Neural progenitor cell (in vitro differentiated cells): Measurements from ENCODE around the gene CDC42EP5. TPM values are rescaled to one million over a fixed set of nuclear protein-coding genes. Genes with fewer than 3 reads are reported as not detected.
"Not testable (repeated sequence)": the region's sequence is repeated elsewhere in the genome, so short reads cannot be mapped to it uniquely, and the experiment has no call there.

Source experiments
- DNase-seq: peaks from one replicate; pipeline ENCODE4 v3.0.0-alpha.2; 2016; ENCODE audit warnings: low spot score
- H2AFZ ChIP-seq: fragments of 200-600 bp; sonication (generic); replicated peaks from 2 replicates; pipeline ENCODE4 v1.6.1; 2016; ENCODE audit warnings: antibody characterized with exemption
- H3F3A ChIP-seq: fragments of 200-600 bp; sonication (generic); 2 replicates; pipeline ENCODE4 v1.6.1; 2016; ENCODE audit warnings: antibody characterized with exemption, low read depth
- H3K27ac ChIP-seq: fragments of 200-600 bp; sonication (generic); 2 replicates; pipeline ENCODE4 v1.5.1; 2016; ENCODE audit warnings: mild to moderate bottlenecking
- H3K27me3 ChIP-seq: fragments of 200-600 bp; sonication (generic); 2 replicates; pipeline ENCODE4 v1.6.1; 2016; ENCODE audit warnings: mild to moderate bottlenecking, moderate library complexity
- H3K36me3 ChIP-seq: fragments of 200-600 bp; sonication (generic); 2 replicates; pipeline ENCODE4 v1.5.1; 2016
- H3K4me1 ChIP-seq: fragments of 200-600 bp; sonication (generic); 2 replicates; pipeline ENCODE4 v1.6.1; 2016; ENCODE audit warnings: mixed run types
- H3K4me2 ChIP-seq: fragments of 200-600 bp; sonication (generic); 2 replicates; pipeline ENCODE4 v1.6.1; 2016
- H3K4me3 ChIP-seq: fragments of 200-600 bp; sonication (generic); 2 replicates; pipeline ENCODE4 v1.5.1; 2016
- H3K79me2 ChIP-seq: fragments of 200-600 bp; sonication (generic); 2 replicates; pipeline ENCODE4 v1.6.1; 2016; ENCODE audit warnings: low read depth
- H3K9ac ChIP-seq: fragments of 200-600 bp; sonication (generic); 2 replicates; pipeline ENCODE4 v1.6.1; 2016
- H3K9me3 ChIP-seq: fragments of 200-600 bp; sonication (generic); 2 replicates; pipeline ENCODE4 v1.5.1; 2016; ENCODE audit warnings: low read depth
- H4K20me1 ChIP-seq: fragments of 200-600 bp; sonication (generic); 2 replicates; pipeline ENCODE4 v1.6.1; 2016; ENCODE audit warnings: low read depth
- H3K27ac Mint-ChIP-seq: 3 replicates; pipeline ENCODE4 v1.8.0; 2021; ENCODE audit warnings: mixed read lengths
- H3K27me3 Mint-ChIP-seq: 2 replicates; pipeline ENCODE4 v1.8.0; 2022; ENCODE audit warnings: low read depth, mild to moderate bottlenecking, inconsistent platforms, moderate library complexity, mixed read lengths; ENCODE audit not compliant: insufficient read depth
- H3K36me3 Mint-ChIP-seq: 3 replicates; pipeline ENCODE4 v1.8.0; 2021; ENCODE audit warnings: mixed read lengths
- H3K4me1 Mint-ChIP-seq: 3 replicates; pipeline ENCODE4 v1.8.0; 2021; ENCODE audit warnings: mixed read lengths
- H3K4me3 Mint-ChIP-seq: 3 replicates; pipeline ENCODE4 v1.8.0; 2021; ENCODE audit warnings: mild to moderate bottlenecking, moderate library complexity, mixed read lengths
- H3K9me3 Mint-ChIP-seq: 3 replicates; pipeline ENCODE4 v1.8.0; 2020; ENCODE audit warnings: mixed read lengths
- CTCF ChIP-seq: fragments of 200-600 bp; sonication (generic); IDR thresholded peaks from 2 replicates; pipeline ENCODE4 v1.5.1; 2017; ENCODE audit warnings: antibody characterized with exemption, mild to moderate bottlenecking
- EZH2 ChIP-seq: fragments of 200-600 bp; sonication (generic); IDR thresholded peaks from 2 replicates; pipeline ENCODE4 v1.6.1; 2017; ENCODE audit warnings: antibody characterized with exemption, mild to moderate bottlenecking, moderate library complexity
- EZH2phosphoT487 ChIP-seq: fragments of 200-600 bp; sonication (generic); IDR thresholded peaks from 2 replicates; pipeline ENCODE4 v1.6.1; 2017; ENCODE audit warnings: antibody characterized with exemption
- total RNA-seq: library from RNA; depleted of rRNA; stranded (reverse); fragments of >200 nt; gene quantifications from 2 replicates; pipeline ENCODE4 v1.2.3, GENCODE V29; 2015; ENCODE audit warnings: low replicate concordance

CDC42EP5 gene
- total RNA-seq, 1 donor from 2014 or later = not detected

GRCh38 chr19:54469496-54469934 lies 3.6 kb downstream of the CDC42EP5 start:
- peaks cover 14% of the 10 kb centered on the region for H3K27me3 Mint-ChIP-seq
- DNase-seq = no peak

GRCh38 chr19:54466110-54466480 lies 7.0 kb downstream of the CDC42EP5 start:
- Histone ChIP-seq H4K20me1 (peaks cover 17% of the 10 kb centered on the region), H3K27me3 (peaks cover 63% of the 10 kb centered on the region), H3F3A (peaks cover 40% of the 10 kb centered on the region)
- not testable (repeated sequence) for H3K9ac ChIP-seq, H3K36me3 ChIP-seq, H3K4me3 ChIP-seq, H3K27ac Mint-ChIP-seq, H3K9me3 Mint-ChIP-seq, H3K9me3 ChIP-seq, H3K36me3 Mint-ChIP-seq, H3K4me2 ChIP-seq, H3K27ac ChIP-seq, H2AFZ ChIP-seq, DNase-seq, H3K4me1 ChIP-seq, H3K79me2 ChIP-seq
- Mint-ChIP-seq H3K4me1 (peaks cover 25% of the 10 kb centered on the region), H3K27me3 (peaks cover 25% of the 10 kb centered on the region), H3K4me3 (peak overlapping the region; percentile 80)

More at GRCh38 chr19:54469496-54469934, 3.6 kb downstream of the CDC42EP5 start:
- Histone ChIP-seq H3K36me3 (no peaks in the 10 kb centered on the region), H3K27me3 (peaks cover 83% of the 10 kb centered on the region), H3K27ac (no peak overlapping the region), H3K9me3 (no peaks in the 10 kb centered on the region), H3K4me2 (no peak overlapping the region), H4K20me1 (no peaks in the 10 kb centered on the region), H3K4me3 (no peak overlapping the region), H3F3A (peaks cover 10% of the 10 kb centered on the region), H3K9ac (no peak overlapping the region), H3K4me1 (peaks cover 14% of the 10 kb centered on the region), H2AFZ (no peak overlapping the region), H3K79me2 (no peaks in the 10 kb centered on the region)
- Mint-ChIP-seq H3K4me3 (peak overlapping the region; percentile 2), H3K4me1 (peaks cover 23% of the 10 kb centered on the region), H3K36me3 (no peaks in the 10 kb centered on the region), H3K27ac (no peak overlapping the region), H3K9me3 (no peaks in the 10 kb centered on the region)
- TF ChIP-seq CTCF (no peak), EZH2phosphoT487 (no peak)

GRCh38 chr19:54465426-54466109 lies 7.5 kb downstream of the CDC42EP5 start:
- Mint-ChIP-seq H3K4me1 (peaks cover 21% of the 10 kb centered on the region), H3K27ac (no peak overlapping the region)
- peaks cover under 1% of the 10 kb centered on the region for H3K4me1 ChIP-seq

More at GRCh38 chr19:54465426-54466109, 7.5 kb downstream of the CDC42EP5 start:
- Histone ChIP-seq H3K79me2 (no peaks in the 10 kb centered on the region), H3K36me3 (no peaks in the 10 kb centered on the region), H3F3A (peaks cover 45% of the 10 kb centered on the region), H4K20me1 (peaks cover 22% of the 10 kb centered on the region), H2AFZ (no peak overlapping the region), H3K27me3 (peaks cover 58% of the 10 kb centered on the region), H3K4me3 (no peak overlapping the region), H3K9me3 (no peaks in the 10 kb centered on the region), H3K9ac (no peak overlapping the region), H3K27ac (no peak overlapping the region), H3K4me2 (no peak overlapping the region)
- H3K27me3 Mint-ChIP-seq = peaks cover 22% of the 10 kb centered on the region
- no peaks in the 10 kb centered on the region for H3K9me3 Mint-ChIP-seq
- peak; percentile 24 for DNase-seq
- peak overlapping the region; percentile 80 for H3K4me3 Mint-ChIP-seq
- TF ChIP-seq CTCF (no peak), EZH2phosphoT487 (no peak), EZH2 (peak; percentile 10)
- no peaks in the 10 kb centered on the region for H3K36me3 Mint-ChIP-seq
